GM13976 (cell line): ENCODE data around the gene CERS6.

Experiments used
- DNase-seq: peaks from one replicate; pipeline ENCODE4 v3.0.0; 2012; ENCODE audit warnings: low spot score
- CTCF ChIP-seq: IDR thresholded peaks from 2 replicates; pipeline ENCODE4 v1.5.1; 2012; ENCODE audit warnings: borderline replicate concordance, mild to moderate bottlenecking; ENCODE audit not compliant: insufficient read depth; ENCODE audit errors: extremely low read depth, missing control alignments, control extremely low read depth
- in situ Hi-C: fragments of 300-500 bp; cut with MboI; formaldehyde crosslinking; loops from one replicate; pipeline ENCODE4 v1.12.0; 2022; ENCODE audit warnings: low sequenced_read_pairs, mixed read lengths, inconsistent platforms; ENCODE audit not compliant: unreplicated experiment

CERS6 gene

GRCh38 chr2:168678153-168678853 lies 222.2 kb downstream of the CERS6 start:
- no peak for TF ChIP-seq CTCF
- DNase-seq, result no peak
- in situ Hi-C loops, result no loop called here

- TF ChIP-seq CTCF, result no peak
- in situ Hi-C loops, result no loop called here
- no peak for DNase-seq
These were observed 223.0 kb downstream of the CERS6 start for GRCh38 chr2:168679081-168679480.

- TF ChIP-seq CTCF, result no peak
- no peak for DNase-seq
- in situ Hi-C loops, result no loop called here
These were observed 223.8 kb downstream of the CERS6 start for GRCh38 chr2:168679741-168680310.

GRCh38 chr2:168683996-168684395 lies 227.9 kb downstream of the CERS6 start:
- in situ Hi-C loops, result no loop called here
- no peak for TF ChIP-seq CTCF
- no peak for DNase-seq

- DNase-seq, result no peak
- no peak for TF ChIP-seq CTCF
- in situ Hi-C loops, result no loop called here
These were observed 229.0 kb downstream of the CERS6 start for GRCh38 chr2:168684921-168685599.

GRCh38 chr2:168685600-168686451 lies 229.8 kb downstream of the CERS6 start:
- DNase-seq, result no peak
- TF ChIP-seq CTCF, result no peak
- in situ Hi-C loops, result no loop called here
